ENCODE data around the gene PRRT2. TPM values are rescaled to one million over a fixed set of nuclear protein-coding genes. Genes with fewer than 3 reads are reported as not detected.
A peak's percentile ranks its signal among the peaks of the same experiment; 100 is the strongest.

Gene PRRT2
- total RNA-seq, 2 donors from 2014 or later, result 1.2 to 9.1 TPM

GRCh38 chr16:29805232-29806098 lies 6.5 kb upstream of the PRRT2 start:
- H3K36me3 Mint-ChIP-seq (ENCODE audit: low read depth), result peaks cover 84% of the 10 kb centered on the region
- H3K27ac Mint-ChIP-seq, result peak overlapping the region; percentile 97
- ATAC-seq (replicated peaks), result peak; percentile 63
- peaks cover 23% of the 10 kb centered on the region for H3K4me1 Mint-ChIP-seq
- no peaks in the 10 kb centered on the region for H3K9me3 Mint-ChIP-seq
- H3K4me3 Mint-ChIP-seq, result peak overlapping the region; percentile 92
- H3K27me3 Mint-ChIP-seq, result no peaks in the 10 kb centered on the region

GRCh38 chr16:29806099-29806579 lies 5.9 kb upstream of the PRRT2 start, which contains the start of gene MAZ:
MAZ (plus strand) TSS chr16:29806529; CDS start chr16:29806702, 173 bp downstream.
- no peak for ATAC-seq (replicated peaks)
- Mint-ChIP-seq H3K36me3 (ENCODE audit: low read depth) (peaks cover 85% of the 10 kb centered on the region), H3K9me3 (no peaks in the 10 kb centered on the region), H3K27ac (peak within 1 kb of the TSS; percentile 98), H3K4me1 (peaks cover 30% of the 10 kb centered on the region), H3K27me3 (no peaks in the 10 kb centered on the region), H3K4me3 (peak within 1 kb of the TSS; percentile 97)

GRCh38 chr16:29806641-29807425 lies 5.2 kb upstream of the PRRT2 start:
- peak overlapping the region; percentile 98 for H3K27ac Mint-ChIP-seq
- no peaks in the 10 kb centered on the region for H3K27me3 Mint-ChIP-seq
- peaks cover 80% of the 10 kb centered on the region for H3K36me3 Mint-ChIP-seq (ENCODE audit: low read depth)
- no peaks in the 10 kb centered on the region for H3K9me3 Mint-ChIP-seq
- no peak for ATAC-seq (replicated peaks)
- peak overlapping the region; percentile 97 for H3K4me3 Mint-ChIP-seq
- peaks cover 31% of the 10 kb centered on the region for H3K4me1 Mint-ChIP-seq

- peaks cover 31% of the 10 kb centered on the region for H3K4me1 Mint-ChIP-seq
- H3K27me3 Mint-ChIP-seq, result no peaks in the 10 kb centered on the region
- peaks cover 72% of the 10 kb centered on the region for H3K36me3 Mint-ChIP-seq (ENCODE audit: low read depth)
- H3K27ac Mint-ChIP-seq, result peak overlapping the region; percentile 98
- H3K4me3 Mint-ChIP-seq, result peak overlapping the region; percentile 97
- peak; percentile 39 for ATAC-seq (replicated peaks)
- H3K9me3 Mint-ChIP-seq, result no peaks in the 10 kb centered on the region
These were observed 4.4 kb upstream of the PRRT2 start for GRCh38 chr16:29807426-29808218.

GRCh38 chr16:29808219-29808900 lies 3.6 kb upstream of the PRRT2 start:
- ATAC-seq (replicated peaks), result no peak
- Mint-ChIP-seq H3K4me3 (peak overlapping the region; percentile 97), H3K27me3 (no peaks in the 10 kb centered on the region), H3K36me3 (ENCODE audit: low read depth) (peaks cover 65% of the 10 kb centered on the region), H3K4me1 (peaks cover 30% of the 10 kb centered on the region), H3K27ac (peak overlapping the region; percentile 98), H3K9me3 (no peaks in the 10 kb centered on the region)

- ATAC-seq (replicated peaks), result no peak
- H3K4me3 Mint-ChIP-seq, result peak overlapping the region; percentile 97
- peaks cover 56% of the 10 kb centered on the region for H3K36me3 Mint-ChIP-seq (ENCODE audit: low read depth)
- no peaks in the 10 kb centered on the region for H3K27me3 Mint-ChIP-seq
- H3K27ac Mint-ChIP-seq, result peak overlapping the region; percentile 98
- peaks cover 29% of the 10 kb centered on the region for H3K4me1 Mint-ChIP-seq
- no peaks in the 10 kb centered on the region for H3K9me3 Mint-ChIP-seq
These were observed 2.8 kb upstream of the PRRT2 start for GRCh38 chr16:29809031-29809747.

- no peaks in the 10 kb centered on the region for H3K9me3 Mint-ChIP-seq
- H3K36me3 Mint-ChIP-seq (ENCODE audit: low read depth), result peaks cover 49% of the 10 kb centered on the region
- H3K27ac Mint-ChIP-seq, result peak overlapping the region; percentile 86
- no peak for ATAC-seq (replicated peaks)
- H3K4me3 Mint-ChIP-seq, result peak overlapping the region; percentile 97
- H3K4me1 Mint-ChIP-seq, result peaks cover 30% of the 10 kb centered on the region
- H3K27me3 Mint-ChIP-seq, result no peaks in the 10 kb centered on the region
These were observed 1.9 kb upstream of the PRRT2 start for GRCh38 chr16:29809850-29810698.

GRCh38 chr16:29810699-29811169 lies 1.3 kb upstream of the PRRT2 start:
- H3K27ac Mint-ChIP-seq, result peak overlapping the region; percentile 86
- ATAC-seq (replicated peaks), result no peak
- H3K27me3 Mint-ChIP-seq, result no peaks in the 10 kb centered on the region
- peaks cover 30% of the 10 kb centered on the region for H3K4me1 Mint-ChIP-seq
- peak overlapping the region; percentile 97 for H3K4me3 Mint-ChIP-seq
- no peaks in the 10 kb centered on the region for H3K9me3 Mint-ChIP-seq
- H3K36me3 Mint-ChIP-seq (ENCODE audit: low read depth), result peaks cover 46% of the 10 kb centered on the region

GRCh38 chr16:29811170-29811895 lies 660 bp upstream of the PRRT2 start:
- Mint-ChIP-seq H3K9me3 (no peaks in the 10 kb centered on the region), H3K36me3 (ENCODE audit: low read depth) (peaks cover 52% of the 10 kb centered on the region), H3K27me3 (no peaks in the 10 kb centered on the region), H3K27ac (peak overlapping the region; percentile 86), H3K4me3 (peak overlapping the region; percentile 97), H3K4me1 (peaks cover 30% of the 10 kb centered on the region)
- ATAC-seq (replicated peaks), result peak; percentile 65

GRCh38 chr16:29812754-29813643 lies 1.0 kb downstream of the PRRT2 start:
- Mint-ChIP-seq H3K4me1 (peaks cover 32% of the 10 kb centered on the region), H3K36me3 (ENCODE audit: low read depth) (peaks cover 59% of the 10 kb centered on the region), H3K27me3 (no peaks in the 10 kb centered on the region), H3K4me3 (peak overlapping the region; percentile 97), H3K27ac (no peak overlapping the region), H3K9me3 (no peaks in the 10 kb centered on the region)
- no peak for ATAC-seq (replicated peaks)
